IMR-90 (cell line): ENCODE results near the gene RAB3C. TPM values are rescaled to one million over a fixed set of nuclear protein-coding genes. Genes with fewer than 3 reads are reported as not detected.

Experiments used
- ATAC-seq: fragments of 200-7000 bp; cut with Tn5 transposase; 2 replicates; pipeline ENCODE4 v1.9.1; 2020; ENCODE audit warnings: low read depth, mild to moderate bottlenecking, moderate library complexity
- BruUV-seq: library from RNA; stranded (reverse); fragments of 400-500 nt; replicated peaks from 2 replicates; lab custom pipeline; 2021; lab: Mats Ljungman, UMichigan
- CTCF ChIA-PET: fragments of 300-600 bp; formaldehyde crosslinking; extraction: SDS; loops from one replicate; lab custom pipeline; 2021; ENCODE audit warnings: antibody characterized with exemption; lab: Yijun Ruan, JAX
- POLR2A ChIA-PET: fragments of 300-600 bp; sonication (Branson Sonifier 250); formaldehyde crosslinking; loops from one replicate; lab custom pipeline; 2022; ENCODE audit warnings: antibody characterized with exemption; ENCODE audit not compliant: unreplicated experiment; lab: Charles Lee
- DNase-seq: peaks from one replicate; pipeline ENCODE4 v3.0.0; 2013
- H2AFZ ChIP-seq: replicated peaks from 2 replicates; pipeline ENCODE3; 2013; ENCODE audit warnings: low read length, mild to moderate bottlenecking; ENCODE audit not compliant: poor library complexity
- H2AK5ac ChIP-seq: 2 replicates; pipeline ENCODE4 v1.6.1; 2013; ENCODE audit warnings: low read depth, low read length, inconsistent platforms
- H2AK9ac ChIP-seq: replicated peaks from 2 replicates; pipeline ENCODE3; 2013; ENCODE audit warnings: mild to moderate bottlenecking, low read depth, low read length, moderate library complexity; ENCODE audit not compliant: poor library complexity
- H2BK120ac ChIP-seq: 2 replicates; pipeline ENCODE4 v1.6.1; 2013; ENCODE audit warnings: low read depth, low read length, inconsistent platforms
- H2BK15ac ChIP-seq: 3 replicates; pipeline ENCODE4 v1.6.1; 2013; ENCODE audit warnings: low read depth, low read length, inconsistent platforms
- H2BK20ac ChIP-seq: 2 replicates; pipeline ENCODE4 v1.6.1; 2013; ENCODE audit warnings: low read depth, mild to moderate bottlenecking, inconsistent platforms, low read length, moderate library complexity
- H2BK5ac ChIP-seq: 2 replicates; pipeline ENCODE4 v1.6.1; 2013; ENCODE audit warnings: mild to moderate bottlenecking, low read depth, low read length, inconsistent platforms; ENCODE audit not compliant: poor library complexity, severe bottlenecking
- H3K14ac ChIP-seq: replicated peaks from 2 replicates; pipeline ENCODE4 v1.6.1; 2013; ENCODE audit warnings: low read depth, low read length, inconsistent platforms
- H3K18ac ChIP-seq: 2 replicates; pipeline ENCODE4 v1.6.1; 2013; ENCODE audit warnings: low read depth, low read length, control low read depth
- H3K23ac ChIP-seq: 2 replicates; pipeline ENCODE4 v1.6.1; 2013; ENCODE audit warnings: low read depth, low read length, inconsistent platforms
- H3K27ac ChIP-seq: 2 replicates; pipeline ENCODE4 v1.5.1; 2013; ENCODE audit warnings: mild to moderate bottlenecking, control low read depth, low read length; ENCODE audit not compliant: insufficient read depth
- H3K27me3 ChIP-seq: 2 replicates; pipeline ENCODE4 v1.6.1; 2013; ENCODE audit warnings: low read length; ENCODE audit not compliant: control insufficient read depth, insufficient read depth
- H3K36me3 ChIP-seq: 2 replicates; pipeline ENCODE4 v1.6.1; 2013; ENCODE audit warnings: low read length, mixed read lengths; ENCODE audit not compliant: control insufficient read depth, insufficient read depth
- H3K4ac ChIP-seq: 2 replicates; pipeline ENCODE4 v1.6.1; 2013; ENCODE audit warnings: low read depth, low read length, inconsistent platforms
- H3K4me1 ChIP-seq: 2 replicates; pipeline ENCODE4 v1.6.1; 2013; ENCODE audit warnings: low read length, mixed read lengths; ENCODE audit not compliant: control insufficient read depth, insufficient read depth
- H3K4me2 ChIP-seq: 2 replicates; pipeline ENCODE4 v1.6.1; 2013; ENCODE audit warnings: low read depth, mild to moderate bottlenecking, control low read depth, low read length, moderate library complexity
- H3K4me3 ChIP-seq: 2 replicates; pipeline ENCODE4 v1.5.1; 2013; ENCODE audit warnings: low read depth, mild to moderate bottlenecking, control low read depth, low read length, moderate library complexity; ENCODE audit not compliant: insufficient read depth
- H3K56ac ChIP-seq: 2 replicates; pipeline ENCODE4 v1.6.1; 2013; ENCODE audit warnings: low read length, inconsistent platforms; ENCODE audit not compliant: insufficient read depth; ENCODE audit errors: extremely low read depth
- H3K79me1 ChIP-seq, 2 experiments: 2 replicates each; pipeline ENCODE4 v1.6.1; 2013; ENCODE audit warnings: low read length in 2 of 2, inconsistent platforms in 1 of 2, low read depth in 1 of 2
- H3K9ac ChIP-seq: 2 replicates; pipeline ENCODE4 v1.6.1; 2013; ENCODE audit warnings: low read depth, low read length, control low read depth
- H3K9me1 ChIP-seq: 2 replicates; pipeline ENCODE4 v1.6.1; 2013; ENCODE audit warnings: low read length, inconsistent platforms; ENCODE audit not compliant: insufficient read depth
- H3K9me3 ChIP-seq: 2 replicates; pipeline ENCODE4 v1.6.1; 2013; ENCODE audit warnings: low read length; ENCODE audit not compliant: control insufficient read depth, insufficient read depth
- H4K20me1 ChIP-seq: 2 replicates; pipeline ENCODE4 v1.6.1; 2013; ENCODE audit warnings: low read length, inconsistent platforms; ENCODE audit not compliant: insufficient read depth
- H4K5ac ChIP-seq: 2 replicates; pipeline ENCODE4 v1.6.1; 2013; ENCODE audit warnings: mild to moderate bottlenecking, low read depth, low read length, control low read depth
- H4K8ac ChIP-seq, 2 experiments: 2 replicates each; pipeline ENCODE4 v1.6.1; 2013; ENCODE audit warnings: low read depth in 2 of 2, low read length in 2 of 2, control low read depth in 1 of 2, inconsistent platforms in 1 of 2
- H4K91ac ChIP-seq: 2 replicates; pipeline ENCODE4 v1.6.1; 2013; ENCODE audit warnings: low read depth, low read length, inconsistent platforms; ENCODE audit not compliant: insufficient read depth
- BHLHE40 ChIP-seq: fragments of 150-350 bp; IDR thresholded peaks from 2 replicates; pipeline ENCODE4 v1.6.1; 2016; ENCODE audit warnings: mild to moderate bottlenecking, low read depth, low read length
- CEBPB ChIP-seq: IDR thresholded peaks from 2 replicates; pipeline ENCODE4 v1.6.1; 2012; ENCODE audit warnings: low read depth, low read length, improper control_type of control experiment
- CHD1 ChIP-seq: IDR thresholded peaks from 2 replicates; pipeline ENCODE4 v1.6.1; 2012; ENCODE audit warnings: low read depth, low read length, improper control_type of control experiment
- ELK1 ChIP-seq: fragments of 150-350 bp; IDR thresholded peaks from 2 replicates; pipeline ENCODE4 v1.6.1; 2016; ENCODE audit warnings: low read depth, mild to moderate bottlenecking, low read length, moderate library complexity, borderline replicate concordance
- FOS ChIP-seq: fragments of 150-350 bp; IDR thresholded peaks from 2 replicates; pipeline ENCODE4 v1.6.1; 2016; ENCODE audit warnings: low read depth, low read length
- MAFK ChIP-seq: IDR thresholded peaks from 2 replicates; pipeline ENCODE4 v1.6.1; 2012; ENCODE audit warnings: low read depth, low read length, improper control_type of control experiment
- MAZ ChIP-seq: IDR thresholded peaks from 2 replicates; pipeline ENCODE4 v1.6.1; 2012; ENCODE audit warnings: low read depth, mild to moderate bottlenecking, low read length, improper control_type of control experiment, moderate library complexity, borderline replicate concordance
- MXI1 ChIP-seq: IDR thresholded peaks from 2 replicates; pipeline ENCODE4 v1.6.1; 2012; ENCODE audit warnings: low read depth, mild to moderate bottlenecking, low read length, moderate library complexity, borderline replicate concordance
- NFE2L2 ChIP-seq: fragments of 150-350 bp; IDR thresholded peaks from 2 replicates; pipeline ENCODE4 v1.6.1; 2016; ENCODE audit warnings: low read depth, mild to moderate bottlenecking, low read length
- POLR2A ChIP-seq: IDR thresholded peaks from 2 replicates; pipeline ENCODE4 v1.6.1; 2012; ENCODE audit warnings: mild to moderate bottlenecking, low read depth, low read length
- RAD21 ChIP-seq: IDR thresholded peaks from 2 replicates; pipeline ENCODE4 v1.6.1; 2012; ENCODE audit warnings: low read length, improper control_type of control experiment
- RCOR1 ChIP-seq: IDR thresholded peaks from 2 replicates; pipeline ENCODE4 v1.6.1; 2012; ENCODE audit warnings: mild to moderate bottlenecking, low read length, improper control_type of control experiment; ENCODE audit not compliant: insufficient replicate concordance
- RFX5 ChIP-seq: IDR thresholded peaks from 2 replicates; pipeline ENCODE4 v1.8.0; 2012; ENCODE audit warnings: low read depth, mild to moderate bottlenecking, low read length, moderate library complexity
- SMC3 ChIP-seq: fragments of 150-350 bp; IDR thresholded peaks from 2 replicates; pipeline ENCODE4 v1.6.1; 2016; ENCODE audit warnings: low read depth, mild to moderate bottlenecking, antibody characterized with exemption, low read length, moderate library complexity
- USF2 ChIP-seq: fragments of 150-350 bp; IDR thresholded peaks from 2 replicates; pipeline ENCODE4 v1.6.1; 2017; ENCODE audit warnings: mild to moderate bottlenecking, antibody characterized with exemption, low read length, low read depth
- WGBS, 2 experiments: methylation state at CpG; one replicate each; pipeline versions ENCODE4 v1.1.5 to v1.1.7; 2013; ENCODE audit warnings: missing lambda C conversion rate in 2 of 2; ENCODE audit not compliant: insufficient read length in 1 of 2; ENCODE audit errors: extremely low coverage in 2 of 2; 5-methylcytosine and 5-hydroxymethylcytosine counted together
- dilution Hi-C: fragments of 300-500 bp; cut with HindIII; formaldehyde crosslinking; loops from one replicate; pipeline ENCODE4 v1.14.3; 2018; ENCODE audit warnings: low sequenced_read_pairs; ENCODE audit not compliant: unreplicated experiment
- in situ Hi-C: fragments of 300-500 bp; cut with MboI; formaldehyde crosslinking; loops from 3 replicates; pipeline ENCODE4 v1.14.3; 2019; ENCODE audit warnings: low sequenced_read_pairs, inconsistent platforms, mixed read lengths
- intact Hi-C: fragments of 100-400 bp; cut with micrococcal nuclease; formaldehyde crosslinking; loops from 2 replicates; pipeline ENCODE4 v1.10.0; 2022
- polyA plus RNA-seq, 3 experiments: library from polyadenylated mRNA; depleted of rRNA; stranded (reverse); fragments of >200 nt; gene quantifications; 2 replicates each; pipeline ENCODE4 v1.2.3, GENCODE V29; 2012; ENCODE audit warnings: low replicate concordance in 1 of 3
- total RNA-seq: library from RNA; depleted of rRNA; stranded (reverse); fragments of >200 nt; gene quantifications from 2 replicates; pipeline ENCODE4 v1.2.3, GENCODE V29; 2012
- TF ChIP-seq, protein P1 (sequence below): conservative IDR thresholded peaks from 2 replicates; pipeline ENCODE4 v1.5.1; 2012; ENCODE audit warnings: mild to moderate bottlenecking, low read depth, low read length, improper control_type of control experiment

Gene RAB3C
- total and polyA plus RNA-seq, 2 of the 4 experiments (the other 2 are of a cell fraction) = not detected

DNA sequence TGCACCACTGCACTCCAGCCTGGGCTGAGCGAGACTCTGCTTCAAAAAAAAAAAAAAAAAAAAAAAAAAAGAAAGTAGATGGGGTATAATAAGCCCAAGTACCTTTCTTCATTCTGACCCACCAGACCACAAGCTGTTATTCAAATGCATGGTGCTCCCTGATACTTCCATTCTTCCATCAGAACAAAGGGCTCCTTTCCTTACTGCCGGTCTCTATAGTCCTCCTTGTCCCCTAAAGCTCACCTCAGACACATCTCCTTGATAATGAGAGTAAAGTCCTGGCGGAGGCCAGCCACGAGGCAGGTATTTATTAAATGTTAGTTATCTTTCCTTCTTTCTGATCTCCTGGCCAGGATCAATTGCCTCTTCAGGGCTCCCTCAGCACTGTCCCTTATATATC lies 162.5 kb downstream of the RAB3C start:
- dilution Hi-C loops = no loop called here

More for the DNA sequence above, 162.5 kb downstream of the RAB3C start:
- Histone ChIP-seq H4K91ac (no peak overlapping the region), H3K23ac (no peak overlapping the region), H2AK5ac (no peak overlapping the region), H3K14ac (no peak overlapping the region), H4K20me1 (no peaks in the 10 kb centered on the region), H4K8ac (no peak overlapping the region), H3K27me3 (no peaks in the 10 kb centered on the region), H3K4me3 (no peak overlapping the region), H3K79me1 (no peaks in the 10 kb centered on the region), H3K56ac (no peak overlapping the region), H4K5ac (no peak overlapping the region), H2BK120ac (no peak overlapping the region), H2BK15ac (no peak overlapping the region), H2BK5ac (no peak overlapping the region), H2BK20ac (no peak overlapping the region), H3K9ac (no peak overlapping the region), H3K9me1 (no peaks in the 10 kb centered on the region), H3K4ac (no peak overlapping the region), H3K4me2 (no peak overlapping the region), H2AK9ac (no peak overlapping the region), H3K9me3 (no peaks in the 10 kb centered on the region), H3K18ac (no peak overlapping the region), H3K4me1 (no peaks in the 10 kb centered on the region), H3K27ac (no peak overlapping the region), H3K36me3 (no peaks in the 10 kb centered on the region), H2AFZ (no peak overlapping the region)
- POLR2A ChIA-PET = no interaction called here
- ATAC-seq = no peak
- CTCF ChIA-PET = no interaction called here
- no TSS peak for BruUV-seq
- intact Hi-C loops (no loop called here), in situ Hi-C loops (no loop called here)
- TF ChIP-seq MAFK (no peak), RCOR1 (no peak), SMC3 (no peak), FOS (no peak), ELK1 (no peak), MXI1 (no peak), CEBPB (no peak), MAZ (no peak), RFX5 (no peak), NFE2L2 (no peak), RAD21 (no peak), POLR2A (no peak), CHD1 (no peak), USF2 (no peak), BHLHE40 (no peak)
- TF ChIP-seq, protein P1, sequence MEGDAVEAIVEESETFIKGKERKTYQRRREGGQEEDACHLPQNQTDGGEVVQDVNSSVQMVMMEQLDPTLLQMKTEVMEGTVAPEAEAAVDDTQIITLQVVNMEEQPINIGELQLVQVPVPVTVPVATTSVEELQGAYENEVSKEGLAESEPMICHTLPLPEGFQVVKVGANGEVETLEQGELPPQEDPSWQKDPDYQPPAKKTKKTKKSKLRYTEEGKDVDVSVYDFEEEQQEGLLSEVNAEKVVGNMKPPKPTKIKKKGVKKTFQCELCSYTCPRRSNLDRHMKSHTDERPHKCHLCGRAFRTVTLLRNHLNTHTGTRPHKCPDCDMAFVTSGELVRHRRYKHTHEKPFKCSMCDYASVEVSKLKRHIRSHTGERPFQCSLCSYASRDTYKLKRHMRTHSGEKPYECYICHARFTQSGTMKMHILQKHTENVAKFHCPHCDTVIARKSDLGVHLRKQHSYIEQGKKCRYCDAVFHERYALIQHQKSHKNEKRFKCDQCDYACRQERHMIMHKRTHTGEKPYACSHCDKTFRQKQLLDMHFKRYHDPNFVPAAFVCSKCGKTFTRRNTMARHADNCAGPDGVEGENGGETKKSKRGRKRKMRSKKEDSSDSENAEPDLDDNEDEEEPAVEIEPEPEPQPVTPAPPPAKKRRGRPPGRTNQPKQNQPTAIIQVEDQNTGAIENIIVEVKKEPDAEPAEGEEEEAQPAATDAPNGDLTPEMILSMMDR = no peak
- WGBS, 2 experiments = no CpG with 5 or more reads among the region's 4 CpGs
- no peak for DNase-seq
